ENCODE data around the gene GM2A.
A peak's percentile ranks its signal among the peaks of the same experiment; 100 is the strongest.

The GM2A gene

DNA sequence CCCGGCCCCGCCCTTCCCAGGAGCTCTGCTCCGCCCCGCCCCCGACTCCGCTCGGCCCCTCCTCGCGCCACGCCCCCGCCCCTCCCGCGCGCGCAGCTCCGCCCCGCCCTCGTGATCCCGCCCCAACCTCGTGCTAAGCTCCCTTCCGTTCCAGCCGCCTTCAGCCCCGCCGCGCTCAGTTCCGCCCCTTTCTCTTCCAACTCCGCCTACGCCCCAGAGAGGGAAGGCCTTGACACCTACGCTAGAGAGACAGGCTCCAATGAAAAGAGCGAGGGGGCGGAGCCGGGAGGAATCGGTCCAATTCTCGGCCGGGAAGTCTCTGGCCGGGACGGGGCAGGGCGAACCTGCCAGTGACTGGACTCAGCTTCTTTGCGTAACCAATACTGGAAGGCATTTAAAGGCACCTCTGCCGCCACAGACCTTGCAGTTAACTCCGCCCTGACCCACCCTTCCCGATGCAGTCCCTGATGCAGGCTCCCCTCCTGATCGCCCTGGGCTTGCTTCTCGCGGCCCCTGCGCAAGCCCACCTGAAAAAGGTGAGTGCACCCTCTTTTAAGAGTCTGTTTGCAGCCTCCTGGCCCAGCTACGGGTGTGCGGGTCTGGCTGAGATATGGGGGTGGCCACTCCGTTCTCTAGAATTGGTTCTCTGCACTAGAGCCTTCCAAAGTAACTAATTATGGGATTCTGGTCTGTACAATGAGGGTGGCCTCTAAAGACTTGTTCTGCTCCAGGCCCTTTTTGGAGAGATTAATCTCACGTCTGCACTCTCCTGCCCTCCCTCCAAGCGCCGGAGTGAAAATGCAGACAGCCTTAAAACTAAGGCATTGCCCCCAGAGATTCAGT lies at the start of gene GM2A:
GM2A (plus strand) TSS at position 424 of the 843 bp plus-strand sequence; CDS start at position 456, 32 bp downstream.
- DNase-seq (ENCODE audit: low read depth, low spot score): peak; percentile 99

DNA sequence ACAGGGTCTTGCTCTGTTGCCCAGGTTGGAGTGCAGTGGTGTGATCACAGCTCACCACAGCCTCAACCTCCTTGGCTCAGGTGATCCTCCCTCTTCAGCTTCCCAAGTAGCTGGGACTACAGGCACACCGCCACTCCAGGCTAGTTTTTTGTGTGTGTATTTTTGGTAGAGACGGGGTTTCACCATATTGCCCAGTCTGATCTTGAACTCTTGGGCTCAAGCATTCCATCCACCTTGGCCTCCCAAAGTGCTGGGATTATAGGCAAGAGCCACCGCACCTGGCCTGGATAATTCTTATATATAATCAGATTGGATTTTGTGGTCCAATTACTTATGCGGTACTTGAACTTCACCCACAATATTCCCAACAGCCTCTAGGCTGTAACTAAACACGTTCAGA lies 48.9 kb upstream of the GM2A start:
- no peak for DNase-seq (ENCODE audit: low read depth, low spot score)

DNA sequence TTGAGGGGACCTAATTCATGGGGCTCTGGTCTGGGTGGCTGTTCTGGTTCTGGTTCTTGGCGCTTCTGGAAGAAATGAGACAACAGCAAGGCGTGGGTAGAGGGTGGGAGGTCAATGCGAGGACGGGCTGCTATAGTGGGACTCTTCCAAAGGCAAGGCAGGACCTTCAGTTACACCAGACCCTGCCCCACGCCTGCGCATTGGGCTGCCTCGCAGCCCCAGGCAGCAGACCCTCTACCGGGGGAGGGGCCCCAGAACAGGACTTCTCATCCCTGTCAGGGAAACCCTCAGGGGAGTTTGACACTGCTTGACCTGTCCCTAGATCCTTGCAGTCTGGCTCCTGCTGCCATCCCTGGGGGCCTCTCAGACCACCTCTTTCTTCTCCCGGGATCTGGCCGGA lies 47.6 kb upstream of the GM2A start:
- DNase-seq (ENCODE audit: low read depth, low spot score): no peak

GRCh38 chr5:151208481-151208914 lies 44.5 kb upstream of the GM2A start:
- DNase-seq (ENCODE audit: low read depth, low spot score): no peak

- no peak for DNase-seq (ENCODE audit: low read depth, low spot score)
Observed at GRCh38 chr5:151212406-151212798, 40.6 kb upstream of the GM2A start.

GRCh38 chr5:151213803-151214613 lies 39.0 kb upstream of the GM2A start:
- DNase-seq (ENCODE audit: low read depth, low spot score): no peak

DNA sequence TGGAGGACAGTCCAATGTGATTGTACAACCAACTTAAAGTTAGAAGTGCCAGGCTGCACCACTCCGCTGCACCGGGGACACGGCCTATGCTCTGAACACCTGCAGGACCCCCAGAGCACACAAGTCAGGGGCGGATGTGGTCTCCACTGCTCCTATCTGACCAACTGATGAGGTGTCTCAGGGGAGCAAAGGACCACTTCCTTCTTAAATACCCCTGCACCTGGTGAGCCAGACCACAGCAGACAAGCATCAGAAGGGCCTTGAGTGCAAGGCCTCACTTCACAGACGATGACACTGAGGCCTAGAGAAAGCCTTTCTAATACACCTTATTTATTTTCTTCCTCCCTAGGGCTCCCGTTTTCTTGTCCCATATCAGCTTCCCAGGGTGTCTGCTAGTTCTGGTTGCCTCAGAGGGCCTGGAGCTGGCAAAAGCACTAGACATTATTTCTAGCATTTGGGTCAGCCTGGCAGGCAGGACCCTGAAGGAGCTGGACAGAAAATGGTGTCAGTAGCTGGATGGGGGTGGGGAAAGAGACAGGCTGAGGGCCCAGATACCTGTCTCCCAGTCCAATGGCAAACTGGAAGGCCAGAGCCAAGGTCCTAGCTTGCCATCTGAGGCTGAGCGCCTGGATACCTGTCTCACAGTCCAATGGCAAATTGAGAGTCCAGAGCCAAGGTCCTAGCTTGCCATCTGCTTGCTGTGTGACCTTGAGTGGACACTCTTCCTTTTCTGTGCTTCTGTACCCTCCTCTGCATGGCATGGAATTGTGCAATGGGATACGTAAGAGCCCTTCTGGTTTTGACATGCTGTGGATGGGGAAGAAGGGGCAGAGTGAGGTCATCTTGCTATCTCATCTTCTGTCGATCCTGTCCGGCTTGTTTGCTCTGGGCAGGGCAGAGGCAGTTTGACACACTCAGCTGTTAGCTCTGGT lies 38.1 kb upstream of the GM2A start:
- no peak for DNase-seq (ENCODE audit: low read depth, low spot score)

DNA sequence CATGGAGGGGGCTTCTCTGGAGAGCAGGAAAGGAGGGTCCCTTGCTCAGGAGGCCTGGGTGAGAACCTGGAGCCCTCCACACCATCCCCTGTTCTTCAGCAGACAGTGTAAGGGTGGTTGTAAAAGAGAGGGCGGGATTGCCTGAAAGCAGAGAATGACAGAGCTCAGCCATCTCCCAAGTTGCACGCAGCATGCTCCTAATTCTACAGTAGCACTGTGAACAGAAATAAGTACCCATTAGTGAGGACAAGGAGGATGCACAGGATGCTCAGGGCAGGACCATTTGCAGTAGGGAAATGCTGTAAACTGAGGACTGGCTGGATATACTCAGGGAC lies 37.5 kb upstream of the GM2A start:
- DNase-seq (ENCODE audit: low read depth, low spot score): no peak

GRCh38 chr5:151216781-151217180 lies 36.2 kb upstream of the GM2A start:
- DNase-seq (ENCODE audit: low read depth, low spot score): no peak

DNA sequence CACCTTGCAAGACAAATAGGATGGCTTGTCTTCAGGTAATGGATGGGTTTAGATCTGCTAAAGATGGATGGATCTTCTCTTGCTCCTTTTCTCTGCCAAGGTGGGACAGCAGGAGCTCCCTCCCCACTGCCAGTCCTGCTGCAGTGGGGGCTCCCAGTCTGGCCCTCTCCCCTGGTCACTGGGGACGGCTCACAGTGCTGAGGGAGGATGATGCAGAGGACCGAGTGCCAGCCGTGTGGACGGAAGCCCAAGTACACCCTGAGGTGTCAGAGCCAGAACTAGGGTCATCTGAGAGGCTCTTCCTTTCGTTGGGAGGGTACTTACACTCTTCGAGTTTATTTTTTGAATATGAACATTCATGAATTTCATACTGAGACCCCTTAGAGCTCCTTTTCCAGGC lies 34.8 kb upstream of the GM2A start:
- DNase-seq (ENCODE audit: low read depth, low spot score): no peak

- no peak for DNase-seq (ENCODE audit: low read depth, low spot score)
Observed at GRCh38 chr5:151219138-151219537, 33.8 kb upstream of the GM2A start.

DNA sequence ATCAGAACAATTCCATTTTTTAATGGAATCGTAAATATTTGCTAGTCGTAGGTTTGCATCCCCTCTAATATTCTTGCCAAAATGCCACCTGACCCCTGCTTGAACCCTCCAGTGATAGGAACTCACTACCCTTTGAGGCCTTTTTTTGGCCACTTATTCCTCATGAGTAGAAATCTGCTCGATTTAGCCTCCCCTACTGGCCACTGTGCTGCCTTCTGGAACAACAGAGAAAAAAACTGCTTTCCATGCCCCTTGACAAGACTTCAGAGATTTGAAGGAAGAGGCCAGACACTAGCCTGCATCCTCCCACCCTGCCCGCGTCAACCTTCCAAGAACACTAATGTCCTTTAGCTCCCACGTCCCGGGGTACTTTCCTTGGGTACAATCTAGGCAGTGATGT lies 33.2 kb upstream of the GM2A start:
- no peak for DNase-seq (ENCODE audit: low read depth, low spot score)

- no peak for DNase-seq (ENCODE audit: low read depth, low spot score)
Observed at GRCh38 chr5:151221574-151221973, 31.4 kb upstream of the GM2A start.

DNA sequence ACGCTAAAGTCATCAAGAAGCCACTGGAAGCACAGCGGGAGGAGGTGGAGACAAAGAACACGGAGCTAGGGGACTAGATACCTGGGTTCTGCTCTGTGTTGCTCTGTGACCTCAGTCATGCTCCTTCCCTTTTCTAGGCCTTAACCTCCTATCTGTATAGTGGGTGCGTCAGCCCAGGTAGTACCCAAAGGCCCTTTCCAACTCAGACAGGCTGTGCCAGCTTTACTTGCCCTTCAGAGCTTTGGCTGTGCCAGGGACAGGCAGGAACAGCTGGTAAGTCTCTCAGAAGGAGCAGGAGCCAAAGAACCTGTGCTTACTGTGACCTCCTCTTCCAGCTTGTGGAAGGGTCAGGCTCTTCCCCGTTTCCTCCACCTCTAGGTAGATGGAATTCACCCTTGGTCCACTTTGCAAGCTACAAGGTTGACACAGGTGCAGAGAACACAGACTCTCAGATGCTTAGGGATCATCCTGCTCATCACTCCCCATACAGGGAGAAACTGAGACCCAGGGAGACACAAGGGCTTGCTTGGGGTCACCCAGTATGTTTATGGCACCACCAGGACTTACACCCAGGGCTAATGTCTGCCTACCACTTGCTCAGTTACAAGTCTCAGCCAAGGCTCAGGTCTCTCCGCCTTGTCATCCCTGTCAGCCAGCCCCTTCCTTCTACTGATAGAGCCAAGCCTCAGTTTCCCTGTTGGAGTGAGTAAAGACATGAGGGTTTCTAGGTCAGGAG lies 30.8 kb upstream of the GM2A start:
- no peak for DNase-seq (ENCODE audit: low read depth, low spot score)

- DNase-seq (ENCODE audit: low read depth, low spot score): no peak
Observed at GRCh38 chr5:151222790-151223446, 30.1 kb upstream of the GM2A start.

DNA sequence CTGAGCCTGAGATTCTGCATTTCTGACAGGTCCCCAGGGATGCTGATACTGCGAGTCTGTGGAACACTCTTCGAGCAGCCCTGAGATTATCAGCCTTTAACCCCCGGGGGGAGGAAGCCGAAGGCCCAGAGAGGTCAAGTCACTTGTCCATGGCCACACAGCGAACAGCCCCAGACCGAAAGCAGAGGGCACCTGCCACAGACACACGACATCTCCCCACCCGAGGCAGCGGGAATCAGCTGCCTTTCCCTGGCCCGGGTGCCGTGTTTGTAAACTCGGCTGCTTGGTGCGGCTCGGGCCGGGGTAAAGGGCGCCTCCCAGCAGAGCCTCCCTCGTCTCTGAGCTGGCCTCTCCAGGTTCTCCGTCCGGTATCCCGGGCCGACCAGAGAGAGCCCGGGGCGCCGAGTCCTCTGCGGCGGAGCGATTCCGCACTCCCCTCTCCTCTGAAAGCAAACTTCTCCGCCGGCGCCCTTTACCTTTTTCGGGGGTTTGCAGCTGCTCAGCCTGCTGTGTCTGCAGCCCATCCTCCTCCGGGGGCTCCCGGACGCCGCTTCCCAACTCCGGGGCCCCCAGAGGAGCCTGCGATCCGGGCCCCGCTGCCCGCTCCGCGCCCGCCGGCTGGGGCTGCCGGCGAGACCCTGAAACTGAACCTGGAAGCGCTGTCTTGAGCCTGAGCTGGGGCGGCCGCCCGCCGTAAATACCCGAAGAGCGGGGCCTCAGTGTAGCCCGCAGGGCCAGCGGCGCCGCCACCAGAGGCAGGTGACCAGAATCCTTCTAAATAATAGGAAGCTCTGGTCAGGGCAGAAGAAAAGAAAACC lies 29.3 kb upstream of the GM2A start, which contains the start of gene CCDC69:
CCDC69 (minus strand) TSS at position 646 of the 818 bp plus-strand sequence; CDS start at position 524, 122 bp downstream.
- peak; percentile 21 for DNase-seq (ENCODE audit: low read depth, low spot score)

- DNase-seq (ENCODE audit: low read depth, low spot score): no peak
Observed at GRCh38 chr5:151224372-151224771, 28.6 kb upstream of the GM2A start.

DNA sequence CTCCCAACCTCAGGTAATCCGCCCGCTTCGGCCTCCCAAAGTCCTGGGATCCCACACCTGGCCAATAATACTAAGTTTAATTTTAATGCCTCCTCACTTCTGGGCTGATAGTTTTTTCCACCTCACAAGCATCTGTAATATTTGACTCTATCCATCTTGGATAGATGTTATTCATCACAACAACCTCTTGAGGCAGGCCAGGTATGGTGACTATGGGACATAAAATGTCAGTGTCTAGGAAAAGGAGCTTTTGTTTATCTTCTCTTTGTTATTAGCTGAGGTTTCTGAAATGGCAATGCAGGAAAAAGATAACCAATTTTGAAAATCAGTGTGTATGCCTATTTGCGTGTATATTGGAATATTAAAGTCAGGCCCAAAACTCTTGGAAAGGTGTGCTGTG lies 27.9 kb upstream of the GM2A start:
- DNase-seq (ENCODE audit: low read depth, low spot score): no peak

DNA sequence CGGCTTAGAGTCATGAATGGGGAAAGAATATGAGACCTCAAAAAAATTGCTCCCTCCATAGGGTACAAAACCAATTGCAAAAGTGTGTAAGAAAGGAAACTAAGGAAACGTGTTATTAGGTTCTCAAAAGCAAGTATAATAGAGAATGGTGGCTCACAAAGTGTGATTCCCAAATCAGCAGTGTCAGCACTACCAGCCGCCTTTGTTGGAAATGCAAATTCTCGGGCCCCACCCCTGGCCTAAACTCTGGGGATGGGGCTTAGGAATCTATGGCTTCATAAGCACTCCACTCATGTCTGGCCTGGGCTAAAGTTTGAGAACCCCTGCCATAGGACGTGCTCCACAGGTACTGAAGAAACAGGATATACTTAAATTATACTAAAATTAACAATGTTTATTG lies 27.5 kb upstream of the GM2A start:
- DNase-seq (ENCODE audit: low read depth, low spot score): no peak
